ENCODE measurements around the gene ANKMY1. TPM values are rescaled to one million over a fixed set of nuclear protein-coding genes. Genes with fewer than 3 reads are reported as not detected.
"Not testable (repeated sequence)": the region's sequence is repeated elsewhere in the genome, so short reads cannot be mapped to it uniquely, and the experiment has no call there.

The ANKMY1 gene
- total RNA-seq, 1 experiment from 2014 or later = 8.9 TPM

GRCh38 chr2:240505910-240506309 lies 51.9 kb downstream of the ANKMY1 start:
- no peak for DNase-seq (ENCODE audit: low spot score)

- no peak for DNase-seq (ENCODE audit: low spot score)
These were observed 53.9 kb downstream of the ANKMY1 start for GRCh38 chr2:240503848-240504247.

GRCh38 chr2:240503375-240503774 lies 54.4 kb downstream of the ANKMY1 start:
- no peak for DNase-seq (ENCODE audit: low spot score)

DNA sequence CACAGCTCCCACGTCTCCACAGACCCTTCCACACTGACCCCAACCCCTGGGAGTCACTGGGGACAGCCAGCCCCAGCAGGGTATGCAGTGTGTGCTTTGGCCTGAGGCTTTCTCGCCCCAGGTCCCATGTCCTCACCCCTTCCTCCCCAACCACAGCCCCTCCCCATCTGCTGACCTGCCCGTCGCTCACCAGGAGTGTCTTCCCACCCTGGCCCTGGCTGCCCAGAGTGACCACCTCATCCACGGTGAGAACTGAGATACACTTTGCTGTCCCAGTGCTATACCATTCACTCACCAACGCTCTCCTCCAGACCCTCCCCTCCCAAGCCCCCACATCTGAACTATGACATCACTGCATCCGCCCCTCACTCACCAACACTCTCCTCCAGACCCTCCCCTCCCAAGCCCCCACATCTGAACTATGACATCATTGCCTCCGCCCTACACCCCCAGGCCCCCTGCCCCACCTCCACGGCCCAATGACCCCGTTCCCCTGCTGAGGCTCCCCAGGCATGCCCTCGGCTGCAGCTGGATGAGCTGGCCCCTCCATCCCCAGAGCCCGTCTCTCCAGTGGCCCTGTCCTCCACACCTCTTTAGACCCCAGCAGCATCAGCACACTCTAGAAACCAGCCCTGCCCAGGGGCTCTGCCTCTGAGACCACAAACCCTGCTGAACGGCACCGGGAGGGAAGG lies 55.2 kb downstream of the ANKMY1 start:
- no peak for DNase-seq (ENCODE audit: low spot score)

- no peak for DNase-seq (ENCODE audit: low spot score)
These were observed 55.7 kb downstream of the ANKMY1 start for GRCh38 chr2:240502059-240502429.

GRCh38 chr2:240501531-240501991 lies 56.2 kb downstream of the ANKMY1 start:
- no peak for DNase-seq (ENCODE audit: low spot score)

DNA sequence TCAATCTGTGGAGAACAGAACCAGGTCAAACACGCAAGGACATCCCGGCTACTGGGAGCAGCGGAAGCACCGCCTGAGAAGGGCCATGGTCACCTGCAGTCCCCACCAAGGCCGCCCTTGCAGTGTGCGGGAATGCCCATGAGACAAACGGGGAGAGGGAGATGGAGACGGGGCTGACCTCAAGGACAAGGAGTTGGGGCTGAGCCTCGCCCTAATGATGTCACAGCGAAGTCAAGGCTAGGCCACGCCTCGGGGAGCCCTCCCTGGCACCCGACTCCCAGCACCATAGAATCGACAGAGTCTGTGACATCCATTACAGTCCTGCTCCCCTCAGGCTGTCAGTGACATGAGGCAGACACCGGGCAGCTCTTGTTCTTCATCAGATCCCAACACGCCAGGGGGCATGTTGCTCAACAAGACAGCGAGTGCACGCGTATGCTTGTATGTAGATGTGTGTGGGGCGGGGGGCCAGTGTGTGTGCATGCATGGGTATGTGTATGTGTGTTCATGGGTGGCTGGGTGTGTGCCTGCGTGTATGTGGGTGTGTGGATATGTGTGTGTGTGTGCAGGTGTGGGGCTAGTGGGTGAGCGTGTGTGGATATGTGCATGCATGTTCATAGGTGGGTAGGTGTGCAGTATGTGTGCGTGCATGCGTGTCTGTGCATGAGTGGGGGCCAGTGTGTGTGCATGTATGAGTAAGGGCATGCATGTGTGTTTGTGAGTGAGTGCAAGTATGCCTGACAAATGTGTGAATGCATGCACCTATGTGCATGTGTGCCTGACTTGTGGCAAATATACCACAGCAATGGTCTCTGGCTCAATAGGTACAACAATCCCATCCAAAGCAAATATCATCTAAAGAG lies 57.0 kb downstream of the ANKMY1 start:
- DNase-seq (ENCODE audit: low spot score) = no peak

DNA sequence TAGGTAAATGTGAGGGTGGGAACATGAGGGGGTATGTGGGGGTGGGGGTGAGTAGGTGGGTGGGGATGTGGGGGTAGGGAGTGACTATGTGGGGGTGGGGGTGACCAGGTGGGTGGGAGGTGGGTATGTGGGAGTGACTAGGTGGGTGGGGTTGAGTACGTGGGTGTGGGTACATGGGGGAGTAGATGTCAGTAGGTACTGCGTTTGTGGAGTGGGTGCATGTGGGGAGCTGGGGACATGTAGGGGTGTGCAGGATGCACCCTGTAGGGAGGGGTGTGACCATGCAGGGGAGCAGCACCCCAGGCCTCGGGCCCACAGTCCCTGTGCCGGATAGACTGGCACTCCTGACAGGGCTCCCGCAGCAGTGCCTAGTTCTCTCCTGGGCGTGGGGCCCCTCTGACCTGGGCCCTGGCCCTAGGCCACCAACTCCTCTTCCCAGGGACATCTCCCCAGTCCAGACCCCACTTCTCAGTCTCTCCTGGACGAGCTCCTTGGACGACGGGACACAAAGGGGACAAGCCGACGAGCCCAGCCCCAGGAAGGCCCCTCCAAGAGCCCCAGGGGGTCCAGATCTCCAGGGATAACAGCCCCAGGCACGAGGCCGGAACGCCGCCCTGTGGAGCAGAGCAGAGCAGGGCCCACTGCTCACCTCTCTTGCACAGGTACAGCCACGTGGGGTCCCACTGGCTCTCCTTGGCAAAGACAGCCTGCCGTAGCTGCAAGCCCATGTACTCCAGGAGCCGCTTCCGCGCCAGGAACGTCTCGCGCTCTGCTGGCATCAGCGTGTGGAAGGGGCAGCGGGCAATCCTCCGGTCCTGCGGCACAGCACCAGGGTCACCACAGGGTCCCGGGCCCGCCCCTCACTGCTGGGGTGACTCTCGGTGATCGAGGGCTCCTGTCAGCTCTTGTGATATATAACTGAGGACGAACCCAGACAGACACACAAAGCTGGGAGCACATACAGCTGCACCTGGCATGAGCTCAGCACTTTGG lies 58.2 kb downstream of the ANKMY1 start:
- DNase-seq (ENCODE audit: low spot score) = no peak

- no peak for DNase-seq (ENCODE audit: low spot score)
These were observed 58.9 kb downstream of the ANKMY1 start for GRCh38 chr2:240498958-240499260.

GRCh38 chr2:240498171-240498957 lies 59.4 kb downstream of the ANKMY1 start:
- DNase-seq (ENCODE audit: low spot score) = no peak

DNA sequence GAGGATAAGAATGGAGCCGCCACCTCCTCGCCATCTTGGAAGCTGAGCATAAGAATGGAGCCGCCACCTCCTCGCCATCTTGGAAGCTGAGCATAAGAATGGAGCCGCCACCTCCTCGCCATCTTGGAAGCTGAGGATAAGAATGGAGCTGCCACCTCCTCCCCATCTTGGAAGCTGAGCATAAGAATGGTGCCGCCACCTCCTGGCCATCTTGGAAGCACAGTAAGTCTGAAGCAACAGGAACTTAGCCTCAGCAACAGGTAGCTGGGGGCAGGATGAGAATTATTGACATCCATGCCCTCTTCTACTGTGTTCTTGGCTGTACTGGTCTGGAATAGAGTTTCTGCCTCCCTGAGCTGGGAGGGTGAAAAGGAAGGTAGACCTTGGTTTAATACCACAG lies 60.7 kb downstream of the ANKMY1 start:
- peak; percentile 25 for DNase-seq (ENCODE audit: low spot score)

GRCh38 chr2:240494942-240495341 lies 62.8 kb downstream of the ANKMY1 start:
- not testable (repeated sequence) for DNase-seq (ENCODE audit: low spot score)

GRCh38 chr2:240494194-240494793 lies 63.5 kb downstream of the ANKMY1 start:
- DNase-seq (ENCODE audit: low spot score) = no peak

DNA sequence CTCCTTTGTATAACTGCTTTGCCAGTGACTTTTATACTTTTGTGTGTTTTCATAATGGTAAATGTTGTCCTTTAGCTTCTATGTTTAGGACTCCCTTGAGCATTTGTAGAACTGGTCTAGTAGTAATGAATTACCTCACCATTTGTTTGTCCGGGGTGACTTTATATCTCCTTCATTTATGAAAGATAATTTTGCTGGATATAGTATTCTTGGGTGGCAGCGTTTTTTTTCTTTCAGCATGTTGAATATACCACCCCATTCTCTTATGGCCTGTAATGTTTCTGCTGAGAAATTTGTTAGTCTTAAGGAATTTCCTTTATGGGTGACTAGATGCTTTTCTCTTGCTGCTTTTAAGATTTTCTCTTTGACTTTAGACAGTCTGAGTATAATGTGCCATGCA lies 66.3 kb downstream of the ANKMY1 start:
- DNase-seq (ENCODE audit: low spot score) = no peak

GRCh38 chr2:240482141-240482540 lies 75.6 kb downstream of the ANKMY1 start:
- no peak for DNase-seq (ENCODE audit: low spot score)

DNA sequence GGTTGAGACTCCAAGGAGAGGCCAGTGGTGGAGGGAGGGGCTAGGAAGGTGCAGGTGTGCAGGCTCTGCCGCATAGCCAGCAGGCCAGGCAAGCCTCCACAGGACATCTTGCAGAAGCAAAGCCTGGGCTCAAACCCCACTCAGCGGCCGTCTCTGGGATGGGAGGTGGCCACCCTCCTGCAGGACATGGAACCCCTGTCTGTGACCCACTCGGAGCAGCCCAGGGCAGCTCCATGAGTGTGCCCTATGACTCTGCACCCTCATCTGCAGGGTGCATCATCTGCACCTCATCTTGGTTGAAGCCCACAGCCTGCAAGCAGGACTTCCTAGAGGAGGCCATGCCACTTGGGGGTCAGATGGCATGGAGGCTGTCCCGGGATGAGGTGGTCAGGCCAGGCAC lies 76.1 kb downstream of the ANKMY1 start:
- no peak for DNase-seq (ENCODE audit: low spot score)

- DNase-seq (ENCODE audit: low spot score) = no peak
These were observed 76.8 kb downstream of the ANKMY1 start for GRCh38 chr2:240480834-240481623.

DNA sequence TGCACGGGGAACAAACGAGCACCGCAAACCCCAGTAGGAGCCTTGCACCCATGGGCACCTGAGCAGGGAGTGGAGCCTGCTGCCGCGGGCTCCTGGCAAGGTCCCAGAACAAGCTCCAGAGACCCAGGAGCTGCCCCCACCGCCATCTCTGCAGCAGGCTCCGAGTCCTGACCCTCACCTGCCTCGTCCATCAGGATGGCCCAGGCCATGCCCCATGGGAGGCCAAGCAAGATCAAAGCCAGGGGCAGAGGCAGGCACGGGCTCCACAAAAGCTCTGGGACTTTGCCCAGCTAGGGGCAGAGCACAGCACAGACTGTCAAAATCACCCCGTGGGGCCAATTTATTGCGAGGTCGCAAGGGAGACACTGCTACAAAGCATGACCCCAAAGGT lies 78.7 kb downstream of the ANKMY1 start:
- DNase-seq (ENCODE audit: low spot score) = no peak

- DNase-seq (ENCODE audit: low spot score) = no peak
These were observed 79.3 kb downstream of the ANKMY1 start for GRCh38 chr2:240478346-240479110.
